Measurements from ENCODE around the gene RIC3. TPM values are rescaled to one million over a fixed set of nuclear protein-coding genes. Genes with fewer than 3 reads are reported as not detected.

The RIC3 gene
- total and polyA plus RNA-seq, 2 experiments from 2014 or later, result 3.2 to 3.6 TPM

- no peaks in the 10 kb centered on the region for H3K27me3 ChIP-seq
- H2AFZ ChIP-seq, result no peak overlapping the region
- H3K9me2 ChIP-seq (replicated peaks; ENCODE audit: insufficient read depth), result no peaks in the 10 kb centered on the region
- H3K36me3 ChIP-seq (replicated peaks; ENCODE audit: insufficient read depth, low read depth), result no peaks in the 10 kb centered on the region
- H3K4me3 ChIP-seq, result no peak overlapping the region
- DNase-seq (ENCODE audit: low spot score), result no peak
- 97% methylated on average over 8 of the region's 8 CpGs for WGBS (ENCODE audit: low lambda C conversion rate, missing lambda C conversion rate)
- H3K9me3 ChIP-seq (ENCODE audit: low read depth), result no peaks in the 10 kb centered on the region
- no peaks in the 10 kb centered on the region for H3K4me1 ChIP-seq (ENCODE audit: insufficient read depth)
- no peak overlapping the region for H3K4me2 ChIP-seq
- no peak overlapping the region for H3K27ac ChIP-seq
- TF ChIP-seq CTCF (IDR thresholded peaks at IDR 0.05; ENCODE audit: poor library complexity) (no peak), EZH2 (IDR thresholded peaks at IDR 0.05; ENCODE audit: borderline replicate concordance) (no peak), EZH2phosphoT487 (IDR thresholded peaks at IDR 0.05; ENCODE audit: low read depth, severe bottlenecking, unreplicated experiment) (no peak)
- no peaks in the 10 kb centered on the region for H3K79me2 ChIP-seq
- no peaks in the 10 kb centered on the region for H4K20me1 ChIP-seq (ENCODE audit: insufficient read depth, poor library complexity, severe bottlenecking)
These were observed 68.2 kb downstream of the RIC3 start for GRCh38 chr11:8100605-8101004.

GRCh38 chr11:8100158-8100557 is 68.7 kb downstream of the RIC3 start:
- H4K20me1 ChIP-seq (ENCODE audit: insufficient read depth, poor library complexity, severe bottlenecking), result no peaks in the 10 kb centered on the region
- no peaks in the 10 kb centered on the region for H3K79me2 ChIP-seq
- no peak overlapping the region for H3K4me3 ChIP-seq
- TF ChIP-seq EZH2phosphoT487 (IDR thresholded peaks at IDR 0.05; ENCODE audit: low read depth, severe bottlenecking, unreplicated experiment) (no peak), CTCF (IDR thresholded peaks at IDR 0.05; ENCODE audit: poor library complexity) (no peak), EZH2 (IDR thresholded peaks at IDR 0.05; ENCODE audit: borderline replicate concordance) (no peak)
- DNase-seq (ENCODE audit: low spot score), result no peak
- no peaks in the 10 kb centered on the region for H3K9me2 ChIP-seq (replicated peaks; ENCODE audit: insufficient read depth)
- no peaks in the 10 kb centered on the region for H3K27me3 ChIP-seq
- no peaks in the 10 kb centered on the region for H3K4me1 ChIP-seq (ENCODE audit: insufficient read depth)
- no peak overlapping the region for H3K27ac ChIP-seq
- no peak overlapping the region for H3K4me2 ChIP-seq
- no peaks in the 10 kb centered on the region for H3K36me3 ChIP-seq (replicated peaks; ENCODE audit: insufficient read depth, low read depth)
- H3K9me3 ChIP-seq (ENCODE audit: low read depth), result no peaks in the 10 kb centered on the region
- no peak overlapping the region for H2AFZ ChIP-seq
- 90% methylated on average over 14 of the region's 14 CpGs for WGBS (ENCODE audit: low lambda C conversion rate, missing lambda C conversion rate)

GRCh38 chr11:8099291-8099899 is 69.4 kb downstream of the RIC3 start:
- Histone ChIP-seq H3K9me2 (replicated peaks; ENCODE audit: insufficient read depth) (no peaks in the 10 kb centered on the region), H3K4me1 (ENCODE audit: insufficient read depth) (no peaks in the 10 kb centered on the region), H3K9me3 (ENCODE audit: low read depth) (no peaks in the 10 kb centered on the region), H3K79me2 (no peaks in the 10 kb centered on the region), H3K4me3 (no peak overlapping the region), H3K4me2 (no peak overlapping the region), H3K27ac (no peak overlapping the region), H3K27me3 (no peaks in the 10 kb centered on the region), H2AFZ (no peak overlapping the region), H3K36me3 (replicated peaks; ENCODE audit: insufficient read depth, low read depth) (no peaks in the 10 kb centered on the region), H4K20me1 (ENCODE audit: insufficient read depth, poor library complexity, severe bottlenecking) (no peaks in the 10 kb centered on the region)
- DNase-seq (ENCODE audit: low spot score), result peak; percentile 86
- WGBS (ENCODE audit: low lambda C conversion rate, missing lambda C conversion rate), result 53% methylated on average over 3 of the region's 3 CpGs
- no peak for TF ChIP-seq EZH2phosphoT487 (IDR thresholded peaks at IDR 0.05; ENCODE audit: low read depth, severe bottlenecking, unreplicated experiment)
- TF ChIP-seq CTCF (IDR thresholded peaks at IDR 0.05; ENCODE audit: poor library complexity), result peak; percentile 84
